ENCODE measurements around the gene TFCP2.

TFCP2 gene

DNA sequence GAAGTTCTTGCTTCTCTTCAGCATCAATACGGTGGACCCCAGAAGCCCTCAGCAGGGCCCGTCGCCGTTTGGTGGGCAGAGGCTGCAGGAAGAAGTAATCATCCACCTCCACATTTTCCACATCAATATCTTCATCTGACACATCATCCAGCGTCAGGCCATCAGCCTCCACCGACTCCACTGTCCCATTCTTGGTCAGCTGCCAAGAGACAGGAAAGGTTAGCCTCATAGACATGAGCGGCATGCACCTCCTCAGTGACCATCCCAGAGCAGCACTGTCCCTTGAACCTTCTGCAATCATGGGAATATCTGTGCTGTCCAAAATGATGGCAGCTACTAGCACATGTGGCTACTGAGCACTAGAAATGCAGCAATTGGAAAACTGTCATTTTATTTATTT, 105.2 kb downstream of the TFCP2 start:
- H2AK5ac ChIP-seq (ENCODE audit: low read length, severe bottlenecking), result no peak overlapping the region
- H3K36me3 ChIP-seq (ENCODE audit: control insufficient read depth in 1 of 2, insufficient read depth in 2 of 2, low read depth in 1 of 2, low read length in 2 of 2), result peaks cover 61 to 85% of the 10 kb centered on the region in 2 experiments
- H3K9me3 ChIP-seq (ENCODE audit: control insufficient read depth, low read length), result no peaks in the 10 kb centered on the region
- H3K27me3 ChIP-seq (ENCODE audit: control insufficient read depth in 1 of 2, insufficient read depth in 1 of 2, low read length in 2 of 2), result no peaks in the 10 kb centered on the region
- H3K4me2 ChIP-seq (ENCODE audit: low read length, poor library complexity, severe bottlenecking), result no peak overlapping the region
- H2BK12ac ChIP-seq (ENCODE audit: low read length in 2 of 2), result no peak overlapping the region
- H4K91ac ChIP-seq (ENCODE audit: low read length), result no peak overlapping the region
- H3K18ac ChIP-seq (ENCODE audit: low read depth in 1 of 2, low read length in 2 of 2), result no peak overlapping the region
- H3K14ac ChIP-seq (ENCODE audit: low read length in 2 of 2), result no peak overlapping the region
- no peak overlapping the region for H2BK5ac ChIP-seq (ENCODE audit: low read depth, low read length, poor library complexity, severe bottlenecking)
- H2AFZ ChIP-seq (ENCODE audit: low read depth, low read length), result no peak overlapping the region
- no peak overlapping the region for H2BK120ac ChIP-seq (ENCODE audit: low read depth, low read length)
- DNase-seq, result no peak
- H2BK15ac ChIP-seq (ENCODE audit: low read depth, poor library complexity, severe bottlenecking), result no peak overlapping the region
- no peak overlapping the region for H3K4ac ChIP-seq (ENCODE audit: low read depth in 1 of 2, low read length in 2 of 2)
- no peak overlapping the region for H3K4me3 ChIP-seq (ENCODE audit: insufficient read depth in 1 of 2, low read depth in 1 of 2, low read length in 2 of 2)
- H3K9ac ChIP-seq (ENCODE audit: low read length), result no peak overlapping the region
- H3K4me1 ChIP-seq (ENCODE audit: control insufficient read depth, insufficient read depth, low read depth, low read length), result no peaks in the 10 kb centered on the region
- H3K23ac ChIP-seq (ENCODE audit: low read length in 2 of 2), result no peak overlapping the region
- H3K27ac ChIP-seq (ENCODE audit: low read length, poor library complexity, severe bottlenecking), result no peak overlapping the region
- no peak overlapping the region for H4K8ac ChIP-seq (ENCODE audit: low read length)
- WGBS, result 86% methylated on average over 7 of the region's 7 CpGs
- H3K79me1 ChIP-seq (replicated peaks; ENCODE audit: low read length, poor library complexity, severe bottlenecking), result peaks cover 26% of the 10 kb centered on the region

DNA sequence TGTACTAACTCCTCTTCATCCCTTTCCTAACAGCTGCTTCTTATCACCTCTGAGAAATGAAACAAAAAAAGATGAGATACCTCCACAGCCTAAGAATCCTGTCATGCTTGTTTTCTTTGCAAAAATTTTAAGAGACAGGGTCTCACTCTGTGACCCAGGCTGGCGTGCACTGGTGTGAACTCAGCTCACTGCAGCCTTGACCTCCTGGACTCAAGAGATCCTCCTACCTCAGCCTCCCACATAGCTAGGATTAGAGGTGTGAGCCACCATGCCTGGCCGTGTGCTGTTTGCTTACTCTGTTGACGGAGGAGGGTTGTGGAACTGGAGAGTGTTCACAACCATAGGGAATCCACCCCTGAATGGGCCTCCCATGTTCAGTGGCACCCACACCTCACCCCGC, 105.7 kb downstream of the TFCP2 start:
- Histone ChIP-seq H3K4me1 (ENCODE audit: control insufficient read depth, insufficient read depth, low read depth, low read length) (no peaks in the 10 kb centered on the region), H3K18ac (ENCODE audit: low read depth in 1 of 2, low read length in 2 of 2) (no peak overlapping the region), H3K4me3 (ENCODE audit: insufficient read depth in 1 of 2, low read depth in 1 of 2, low read length in 2 of 2) (no peak overlapping the region), H3K27me3 (ENCODE audit: control insufficient read depth in 1 of 2, insufficient read depth in 1 of 2, low read length in 2 of 2) (no peaks in the 10 kb centered on the region), H3K9me3 (ENCODE audit: control insufficient read depth, low read length) (no peaks in the 10 kb centered on the region), H3K4ac (ENCODE audit: low read depth in 1 of 2, low read length in 2 of 2) (no peak overlapping the region), H2BK120ac (ENCODE audit: low read depth, low read length) (no peak overlapping the region), H3K23ac (ENCODE audit: low read length in 2 of 2) (no peak overlapping the region), H2BK12ac (ENCODE audit: low read length in 2 of 2) (no peak overlapping the region), H4K8ac (ENCODE audit: low read length) (no peak overlapping the region), H3K36me3 (ENCODE audit: control insufficient read depth in 1 of 2, insufficient read depth in 2 of 2, low read depth in 1 of 2, low read length in 2 of 2) (peaks cover 61 to 86% of the 10 kb centered on the region in 2 experiments), H3K9ac (ENCODE audit: low read length) (no peak overlapping the region), H3K14ac (ENCODE audit: low read length in 2 of 2) (no peak overlapping the region), H2BK5ac (ENCODE audit: low read depth, low read length, poor library complexity, severe bottlenecking) (no peak overlapping the region), H2AK5ac (ENCODE audit: low read length, severe bottlenecking) (no peak overlapping the region), H3K4me2 (ENCODE audit: low read length, poor library complexity, severe bottlenecking) (no peak overlapping the region), H2AFZ (ENCODE audit: low read depth, low read length) (no peak overlapping the region), H3K27ac (ENCODE audit: low read length, poor library complexity, severe bottlenecking) (no peak overlapping the region), H4K91ac (ENCODE audit: low read length) (no peak overlapping the region), H3K79me1 (replicated peaks; ENCODE audit: low read length, poor library complexity, severe bottlenecking) (peaks cover 25% of the 10 kb centered on the region), H2BK15ac (ENCODE audit: low read depth, poor library complexity, severe bottlenecking) (no peak overlapping the region)
- no peak for DNase-seq
- WGBS, result 97% methylated on average over 4 of the region's 4 CpGs

DNA sequence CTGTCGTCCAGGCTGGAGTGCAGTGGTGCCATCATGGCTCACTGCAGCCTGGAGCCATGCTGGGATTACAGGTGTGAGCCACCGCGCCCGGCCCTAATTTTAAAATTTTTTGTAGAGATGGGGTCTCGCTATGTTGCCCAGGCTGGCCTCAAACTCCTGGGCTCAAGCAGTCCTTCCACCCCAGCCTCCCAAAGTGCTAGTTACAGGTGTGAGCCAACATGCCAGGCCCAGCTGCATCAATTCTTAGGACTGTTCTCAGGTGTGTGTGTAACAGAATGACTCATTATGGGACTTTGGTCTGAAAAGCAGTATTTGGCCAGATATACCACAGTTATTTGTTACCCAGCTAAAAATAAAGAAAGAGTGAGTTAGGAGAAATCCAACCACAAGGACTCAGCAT, 107.4 kb downstream of the TFCP2 start:
- Histone ChIP-seq H2BK5ac (ENCODE audit: low read depth, low read length, poor library complexity, severe bottlenecking) (no peak overlapping the region), H4K91ac (ENCODE audit: low read length) (no peak overlapping the region), H3K4me2 (ENCODE audit: low read length, poor library complexity, severe bottlenecking) (no peak overlapping the region), H2BK120ac (ENCODE audit: low read depth, low read length) (no peak overlapping the region), H3K36me3 (ENCODE audit: control insufficient read depth in 1 of 2, insufficient read depth in 2 of 2, low read depth in 1 of 2, low read length in 2 of 2) (peaks cover 52 to 84% of the 10 kb centered on the region in 2 experiments), H3K4ac (ENCODE audit: low read depth in 1 of 2, low read length in 2 of 2) (no peak overlapping the region), H2BK15ac (ENCODE audit: low read depth, poor library complexity, severe bottlenecking) (no peak overlapping the region), H2AFZ (ENCODE audit: low read depth, low read length) (no peak overlapping the region), H3K4me1 (ENCODE audit: control insufficient read depth, insufficient read depth, low read depth, low read length) (no peaks in the 10 kb centered on the region), H3K23ac (ENCODE audit: low read length in 2 of 2) (no peak overlapping the region), H3K9me3 (ENCODE audit: control insufficient read depth, low read length) (no peaks in the 10 kb centered on the region), H3K9ac (ENCODE audit: low read length) (no peak overlapping the region), H3K27ac (ENCODE audit: low read length, poor library complexity, severe bottlenecking) (no peak overlapping the region), H3K27me3 (ENCODE audit: control insufficient read depth in 1 of 2, insufficient read depth in 1 of 2, low read length in 2 of 2) (no peaks in the 10 kb centered on the region), H4K8ac (ENCODE audit: low read length) (no peak overlapping the region), H2AK5ac (ENCODE audit: low read length, severe bottlenecking) (no peak overlapping the region), H2BK12ac (ENCODE audit: low read length in 2 of 2) (no peak overlapping the region), H3K4me3 (ENCODE audit: insufficient read depth in 1 of 2, low read depth in 1 of 2, low read length in 2 of 2) (no peak overlapping the region), H3K14ac (ENCODE audit: low read length in 2 of 2) (no peak overlapping the region), H3K18ac (ENCODE audit: low read depth in 1 of 2, low read length in 2 of 2) (no peak overlapping the region), H3K79me1 (replicated peaks; ENCODE audit: low read length, poor library complexity, severe bottlenecking) (peaks cover 27% of the 10 kb centered on the region)
- 98% methylated on average over 4 of the region's 5 CpGs for WGBS
- no peak for DNase-seq

DNA sequence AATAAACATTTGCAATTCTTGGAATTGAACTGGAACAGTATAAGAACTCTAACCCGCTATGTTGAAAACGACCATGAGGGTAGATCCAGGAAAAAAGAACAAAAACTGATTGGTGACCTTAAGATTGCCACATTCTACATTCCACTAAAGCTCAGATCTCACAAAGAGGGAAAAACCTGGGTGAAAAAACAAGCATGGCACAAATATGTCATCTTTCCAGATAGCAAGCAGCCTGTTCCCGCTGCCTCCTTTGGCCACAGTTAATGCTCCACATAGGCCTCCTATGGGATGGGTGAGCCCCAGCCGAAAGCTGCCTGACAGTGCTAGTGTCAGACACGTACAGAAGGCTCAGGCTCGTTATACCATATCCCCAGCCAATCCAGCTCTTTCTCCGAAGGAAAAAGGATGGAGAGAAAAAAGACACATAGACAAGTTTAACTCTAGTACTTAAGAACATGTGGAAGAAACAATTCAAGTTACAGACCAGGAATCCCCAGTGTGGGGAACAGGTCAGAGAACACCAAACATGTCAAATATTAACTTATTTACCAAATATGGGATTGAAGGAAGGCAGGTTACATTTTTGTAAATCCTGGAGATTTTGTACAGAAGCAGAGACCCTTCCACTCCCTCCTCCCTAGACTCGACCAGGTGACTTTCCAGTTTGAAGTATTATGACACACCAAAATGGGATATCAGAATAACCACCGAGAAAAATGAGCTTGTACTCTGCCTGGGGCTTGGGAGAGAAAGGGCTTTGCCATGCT, 110.1 kb downstream of the TFCP2 start:
- H3K18ac ChIP-seq (ENCODE audit: low read depth in 1 of 2, low read length in 2 of 2), result no peak overlapping the region
- H2AFZ ChIP-seq (ENCODE audit: low read depth, low read length), result no peak overlapping the region
- no peak overlapping the region for H2BK12ac ChIP-seq (ENCODE audit: low read length in 2 of 2)
- H3K4me1 ChIP-seq (ENCODE audit: control insufficient read depth, insufficient read depth, low read depth, low read length), result no peaks in the 10 kb centered on the region
- H2AK5ac ChIP-seq (ENCODE audit: low read length, severe bottlenecking), result no peak overlapping the region
- peaks cover 53 to 93% of the 10 kb centered on the region in 2 experiments for H3K36me3 ChIP-seq (ENCODE audit: control insufficient read depth in 1 of 2, insufficient read depth in 2 of 2, low read depth in 1 of 2, low read length in 2 of 2)
- no peak overlapping the region for H2BK5ac ChIP-seq (ENCODE audit: low read depth, low read length, poor library complexity, severe bottlenecking)
- H3K9ac ChIP-seq (ENCODE audit: low read length), result no peak overlapping the region
- H3K4me2 ChIP-seq (ENCODE audit: low read length, poor library complexity, severe bottlenecking), result no peak overlapping the region
- no peak overlapping the region for H2BK120ac ChIP-seq (ENCODE audit: low read depth, low read length)
- no peak overlapping the region for H3K23ac ChIP-seq (ENCODE audit: low read length in 2 of 2)
- no peak overlapping the region for H4K8ac ChIP-seq (ENCODE audit: low read length)
- H3K14ac ChIP-seq (ENCODE audit: low read length in 2 of 2), result no peak overlapping the region
- peaks cover 26% of the 10 kb centered on the region for H3K79me1 ChIP-seq (replicated peaks; ENCODE audit: low read length, poor library complexity, severe bottlenecking)
- no peaks in the 10 kb centered on the region for H3K9me3 ChIP-seq (ENCODE audit: control insufficient read depth, low read length)
- whole genome bisulfite sequencing, result 96% methylated on average over 6 of the region's 9 CpGs
- no peak overlapping the region for H4K91ac ChIP-seq (ENCODE audit: low read length)
- no peak overlapping the region for H3K4me3 ChIP-seq (ENCODE audit: insufficient read depth in 1 of 2, low read depth in 1 of 2, low read length in 2 of 2)
- no peaks in the 10 kb centered on the region for H3K27me3 ChIP-seq (ENCODE audit: control insufficient read depth in 1 of 2, insufficient read depth in 1 of 2, low read length in 2 of 2)
- no peak overlapping the region for H3K27ac ChIP-seq (ENCODE audit: low read length, poor library complexity, severe bottlenecking)
- H3K4ac ChIP-seq (ENCODE audit: low read depth in 1 of 2, low read length in 2 of 2), result no peak overlapping the region
- DNase-seq, result no peak
- no peak overlapping the region for H2BK15ac ChIP-seq (ENCODE audit: low read depth, poor library complexity, severe bottlenecking)
